Brain microvascular endothelial cell (primary cell): ENCODE results near the gene ADGRG6.

ENCODE experiments used
- DNase-seq: peaks from one replicate; pipeline ENCODE4 v3.0.0-alpha.2; 2020
- H3K27ac ChIP-seq: fragments of 250-450 bp; sonication (Bioruptor Pico); 2 replicates; pipeline ENCODE4 v1.5.1; 2020; ENCODE audit warnings: mild to moderate bottlenecking, moderate library complexity
- H3K27me3 ChIP-seq: fragments of 250-450 bp; sonication (Bioruptor Pico); replicated peaks from 2 replicates; pipeline ENCODE4 v1.5.1; 2020; ENCODE audit warnings: mild to moderate bottlenecking
- H3K36me3 ChIP-seq: fragments of 250-450 bp; sonication (Bioruptor Pico); replicated peaks from 2 replicates; pipeline ENCODE4 v1.5.1; 2020; ENCODE audit warnings: mild to moderate bottlenecking
- H3K4me3 ChIP-seq: 2 replicates; pipeline ENCODE4 v1.5.1; 2011; ENCODE audit warnings: low read depth, mild to moderate bottlenecking, control low read depth, low read length, moderate library complexity
- in situ Hi-C: cut with HindIII; loops from 2 replicates; pipeline ENCODE4 v1.10.0; 2017; ENCODE audit warnings: low sequenced_read_pairs, low pct_ligation_motif_present
- TF ChIP-seq, protein P1 (sequence below): IDR thresholded peaks from 2 replicates; pipeline ENCODE4 v1.5.1; 2011; ENCODE audit warnings: low read depth, mild to moderate bottlenecking, moderate library complexity, low read length, control low read depth, inconsistent platforms; ENCODE audit errors: missing control alignments

The ADGRG6 gene

DNA sequence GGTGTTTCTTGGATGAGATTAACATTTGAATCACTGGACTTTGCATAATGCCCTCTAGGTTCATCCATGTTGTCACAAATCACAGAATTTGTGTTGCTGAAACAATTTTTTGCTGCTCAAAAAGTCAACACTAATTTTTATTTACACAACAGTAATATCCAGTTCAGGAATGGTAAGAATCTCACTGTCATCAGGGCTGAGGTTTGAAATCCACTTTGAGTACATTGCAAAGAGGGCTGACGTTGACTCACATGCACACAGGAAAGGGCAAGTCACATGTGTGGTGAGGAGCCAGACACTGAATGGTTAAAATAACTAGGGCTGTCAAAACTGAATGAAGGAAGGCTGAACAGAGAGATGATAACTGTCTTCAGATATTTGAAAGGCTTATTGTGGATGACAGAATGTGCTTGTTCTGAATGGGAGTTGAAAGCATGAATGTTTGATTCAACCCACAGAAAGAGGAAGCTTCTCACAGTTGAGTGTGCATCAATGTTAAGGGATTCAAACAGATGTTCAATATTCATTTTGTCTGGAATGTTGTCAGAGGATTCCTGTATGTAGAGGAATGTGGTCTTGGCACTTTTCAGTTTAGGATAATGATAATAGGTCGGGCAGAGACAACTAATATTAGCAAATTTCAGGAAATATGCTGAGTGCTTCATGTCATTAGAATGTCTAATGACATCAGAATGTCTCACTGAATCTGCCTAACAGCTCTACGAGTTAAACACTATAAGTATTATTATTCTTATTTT lies 3.6 kb upstream of the ADGRG6 start:
- Histone ChIP-seq H3K36me3 (no peaks in the 10 kb centered on the region), H3K4me3 (no peak overlapping the region), H3K27me3 (no peaks in the 10 kb centered on the region), H3K27ac (peak overlapping the region; percentile 67)
- TF ChIP-seq, protein P1, sequence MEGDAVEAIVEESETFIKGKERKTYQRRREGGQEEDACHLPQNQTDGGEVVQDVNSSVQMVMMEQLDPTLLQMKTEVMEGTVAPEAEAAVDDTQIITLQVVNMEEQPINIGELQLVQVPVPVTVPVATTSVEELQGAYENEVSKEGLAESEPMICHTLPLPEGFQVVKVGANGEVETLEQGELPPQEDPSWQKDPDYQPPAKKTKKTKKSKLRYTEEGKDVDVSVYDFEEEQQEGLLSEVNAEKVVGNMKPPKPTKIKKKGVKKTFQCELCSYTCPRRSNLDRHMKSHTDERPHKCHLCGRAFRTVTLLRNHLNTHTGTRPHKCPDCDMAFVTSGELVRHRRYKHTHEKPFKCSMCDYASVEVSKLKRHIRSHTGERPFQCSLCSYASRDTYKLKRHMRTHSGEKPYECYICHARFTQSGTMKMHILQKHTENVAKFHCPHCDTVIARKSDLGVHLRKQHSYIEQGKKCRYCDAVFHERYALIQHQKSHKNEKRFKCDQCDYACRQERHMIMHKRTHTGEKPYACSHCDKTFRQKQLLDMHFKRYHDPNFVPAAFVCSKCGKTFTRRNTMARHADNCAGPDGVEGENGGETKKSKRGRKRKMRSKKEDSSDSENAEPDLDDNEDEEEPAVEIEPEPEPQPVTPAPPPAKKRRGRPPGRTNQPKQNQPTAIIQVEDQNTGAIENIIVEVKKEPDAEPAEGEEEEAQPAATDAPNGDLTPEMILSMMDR = no peak
- in situ Hi-C loops = no loop called here
- peak; percentile 89 for DNase-seq

DNA sequence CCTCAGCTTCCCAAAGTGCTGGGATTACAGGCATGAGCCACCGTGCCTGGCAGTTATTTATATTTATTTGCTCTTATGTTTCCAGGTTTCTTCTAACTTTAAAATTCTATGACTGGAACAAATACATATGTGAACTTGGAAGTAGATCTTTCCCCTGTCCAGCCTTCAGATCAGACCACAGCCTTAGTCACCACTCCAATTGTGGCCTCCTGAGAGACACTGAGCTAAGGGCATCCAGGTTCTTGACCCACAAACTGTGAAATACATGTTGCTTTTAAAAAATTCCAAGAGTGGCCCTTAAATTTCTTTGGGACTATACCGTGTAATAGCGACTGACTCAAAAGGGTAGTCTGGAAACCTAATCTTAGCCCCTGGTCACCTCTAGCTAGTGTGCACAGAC lies 1.5 kb upstream of the ADGRG6 start:
- H3K36me3 ChIP-seq = no peaks in the 10 kb centered on the region
- no peak overlapping the region for H3K27ac ChIP-seq
- TF ChIP-seq, protein P1 = no peak
- in situ Hi-C loops = no loop called here
- no peaks in the 10 kb centered on the region for H3K27me3 ChIP-seq
- DNase-seq = no peak
- H3K4me3 ChIP-seq = no peak overlapping the region

DNA sequence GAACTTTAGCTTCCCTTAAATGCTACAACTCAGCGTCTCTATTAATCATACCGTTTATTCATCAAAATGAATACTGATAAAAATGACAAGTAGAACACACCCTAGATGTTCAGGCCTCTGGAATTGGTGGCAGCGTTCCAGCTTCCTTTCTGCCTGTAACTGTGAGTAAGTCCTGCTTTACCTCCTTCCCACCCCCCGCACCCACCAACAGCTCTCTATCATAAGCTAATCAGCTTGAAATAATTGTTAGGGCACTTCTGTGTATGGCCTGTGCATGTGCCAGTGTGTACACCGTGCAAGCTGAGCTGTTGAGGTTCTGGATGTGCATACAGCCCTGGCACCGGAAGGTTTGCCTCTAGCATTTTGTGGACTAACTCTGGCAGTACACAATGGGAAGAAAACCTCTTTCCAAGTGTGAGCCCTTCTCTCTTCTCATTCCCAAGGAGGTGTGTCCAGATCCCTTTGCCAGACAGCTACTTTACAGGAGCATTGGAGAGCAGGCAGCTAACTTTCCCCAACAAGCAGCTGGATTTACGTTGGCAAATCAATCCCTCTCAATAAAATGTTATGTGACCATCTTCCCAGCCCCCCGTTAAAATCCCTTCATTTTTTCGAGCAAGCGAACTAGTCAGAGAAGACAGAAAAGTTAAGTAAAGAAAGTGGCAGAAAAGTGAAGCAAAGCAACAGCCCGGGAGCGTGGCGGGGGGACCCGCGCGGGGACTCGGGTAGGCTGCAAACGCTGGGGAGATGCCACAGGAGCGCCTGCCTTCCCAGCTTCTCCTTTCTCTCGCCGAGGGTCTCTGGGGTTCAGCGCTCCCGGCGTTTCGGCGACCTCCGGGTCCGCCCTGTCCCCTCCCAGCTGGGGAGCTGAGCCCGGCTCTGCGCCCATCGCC lies 803 bp upstream of the ADGRG6 start:
- peak; percentile 73 for DNase-seq
- TF ChIP-seq, protein P1 = no peak
- peak overlapping the region; percentile 71 for H3K4me3 ChIP-seq
- no peaks in the 10 kb centered on the region for H3K27me3 ChIP-seq
- no peaks in the 10 kb centered on the region for H3K36me3 ChIP-seq
- in situ Hi-C loops = no loop called here
- H3K27ac ChIP-seq = no peak overlapping the region

DNA sequence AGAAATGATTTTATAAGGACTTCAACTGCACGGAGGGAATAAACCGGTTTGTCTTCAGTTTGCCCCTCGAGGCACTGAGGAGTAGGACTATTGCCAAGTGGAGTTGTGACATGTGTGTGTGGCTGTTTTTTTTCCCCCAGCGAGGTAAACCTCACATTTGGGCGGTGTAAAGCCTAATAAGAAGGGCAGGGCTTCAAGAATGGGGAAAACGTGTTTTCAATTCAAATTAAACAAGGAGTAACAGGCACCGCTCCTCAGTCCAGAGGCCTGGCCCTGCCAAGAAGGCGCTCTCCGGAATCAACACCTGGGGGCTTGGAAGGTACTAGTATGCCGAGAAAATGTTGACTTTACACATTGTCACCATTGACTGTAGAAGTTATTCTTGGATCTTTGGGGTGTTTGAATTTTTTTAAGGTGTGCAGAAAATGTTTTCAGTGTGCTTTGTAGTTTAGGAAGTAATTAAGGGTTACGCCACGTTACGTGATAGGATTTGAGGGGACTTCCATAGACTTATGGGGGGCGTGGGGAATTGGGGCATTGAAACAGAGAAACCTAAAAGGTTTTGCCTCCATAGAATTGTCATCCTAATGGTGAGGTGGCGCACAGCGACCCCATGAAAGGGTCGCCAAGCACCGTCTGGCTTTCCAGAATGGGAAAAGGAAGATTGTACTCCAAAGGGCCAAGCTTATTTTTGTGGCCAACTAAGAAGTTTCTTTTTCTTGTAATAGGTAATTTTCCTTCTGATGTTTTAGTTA lies 791 bp downstream of the ADGRG6 start:
- TF ChIP-seq, protein P1 = no peak
- Histone ChIP-seq H3K27me3 (no peaks in the 10 kb centered on the region), H3K36me3 (no peaks in the 10 kb centered on the region), H3K4me3 (peak overlapping the region; percentile 71), H3K27ac (no peak overlapping the region)
- in situ Hi-C loops = no loop called here
- no peak for DNase-seq

DNA sequence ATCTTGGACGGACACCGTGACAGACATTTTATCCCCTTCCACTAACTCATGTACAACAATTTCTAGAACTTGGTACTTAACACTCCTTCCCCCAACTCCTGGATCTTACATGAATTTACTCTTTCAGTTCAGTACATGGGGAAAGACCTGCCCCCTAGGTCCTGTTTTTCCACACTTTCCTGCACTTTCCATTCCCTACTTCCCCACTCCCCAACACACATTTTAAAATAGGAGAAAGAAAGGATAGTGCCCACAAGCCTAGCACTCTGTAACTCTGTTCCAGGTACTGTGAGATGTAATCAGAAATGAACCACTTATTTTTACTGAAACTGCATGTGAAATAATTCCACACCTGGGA lies 1.3 kb downstream of the ADGRG6 start:
- Histone ChIP-seq H3K27ac (no peak overlapping the region), H3K36me3 (no peaks in the 10 kb centered on the region), H3K4me3 (no peak overlapping the region), H3K27me3 (no peaks in the 10 kb centered on the region)
- in situ Hi-C loops = no loop called here
- TF ChIP-seq, protein P1 = no peak
- no peak for DNase-seq
